Astrocyte of the spinal cord (primary cell): ENCODE results near the gene UPP1.

Experiments
- DNase-seq: peaks from one replicate; pipeline ENCODE4 v3.0.0; 2011; ENCODE audit warnings: low read depth, low spot score
- H3K4me3 ChIP-seq: 2 replicates; pipeline ENCODE4 v1.5.1; 2011; ENCODE audit warnings: low read depth, mild to moderate bottlenecking, low read length, moderate library complexity
- CTCF ChIP-seq: IDR thresholded peaks from 2 replicates; pipeline ENCODE4 v1.5.1; 2012; ENCODE audit warnings: low read depth, mild to moderate bottlenecking, low read length, inconsistent platforms
- in situ Hi-C: cut with HindIII; loops from 2 replicates; pipeline ENCODE4 v1.10.0; 2017; ENCODE audit warnings: low sequenced_read_pairs

The UPP1 gene

DNA sequence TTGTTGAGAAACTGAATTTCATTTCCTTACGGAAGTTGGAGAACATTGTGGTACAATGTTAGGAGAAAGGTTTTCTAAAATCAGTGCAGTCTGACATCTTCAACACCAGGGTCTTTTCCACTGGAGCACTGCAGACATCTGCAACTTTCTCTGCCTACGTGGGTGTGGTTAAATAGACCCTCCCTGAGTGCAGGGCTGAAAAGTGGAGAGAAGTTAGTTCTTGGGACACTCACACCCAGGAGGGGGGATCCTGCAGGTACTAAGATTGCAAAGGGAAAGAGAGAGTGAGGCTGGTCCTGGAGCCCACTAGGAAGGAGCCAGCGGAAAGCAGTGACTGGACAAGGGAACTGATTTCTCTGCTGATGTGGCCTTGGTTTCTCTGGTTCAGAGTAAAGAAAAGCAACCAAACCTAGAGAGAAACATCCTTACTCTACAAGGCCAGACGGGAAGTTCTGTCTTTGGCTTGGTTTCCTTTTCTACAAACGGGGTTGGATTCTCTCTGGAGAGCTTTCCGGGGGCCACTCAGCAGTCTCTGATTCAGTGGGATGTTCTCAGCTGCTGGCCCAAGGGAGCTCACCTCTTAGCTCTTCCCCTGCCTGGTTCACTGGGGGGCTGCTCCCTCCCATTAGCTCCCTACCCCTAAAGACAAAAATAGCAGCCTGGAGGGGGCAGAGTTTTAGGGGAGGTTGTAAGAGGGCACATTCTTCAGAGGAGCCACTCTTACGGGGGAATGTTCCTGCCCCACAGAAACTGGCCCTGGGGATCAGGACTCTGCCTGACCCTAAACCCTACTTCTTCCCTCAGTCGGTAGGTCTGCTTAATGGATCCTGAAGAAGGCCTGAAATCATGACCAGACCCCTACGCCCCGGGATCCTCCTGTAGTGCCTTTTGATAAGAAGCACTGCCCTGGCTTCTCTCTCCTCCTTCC, 2.7 kb downstream of the UPP1 start:
- H3K4me3 ChIP-seq = no peak overlapping the region

DNA sequence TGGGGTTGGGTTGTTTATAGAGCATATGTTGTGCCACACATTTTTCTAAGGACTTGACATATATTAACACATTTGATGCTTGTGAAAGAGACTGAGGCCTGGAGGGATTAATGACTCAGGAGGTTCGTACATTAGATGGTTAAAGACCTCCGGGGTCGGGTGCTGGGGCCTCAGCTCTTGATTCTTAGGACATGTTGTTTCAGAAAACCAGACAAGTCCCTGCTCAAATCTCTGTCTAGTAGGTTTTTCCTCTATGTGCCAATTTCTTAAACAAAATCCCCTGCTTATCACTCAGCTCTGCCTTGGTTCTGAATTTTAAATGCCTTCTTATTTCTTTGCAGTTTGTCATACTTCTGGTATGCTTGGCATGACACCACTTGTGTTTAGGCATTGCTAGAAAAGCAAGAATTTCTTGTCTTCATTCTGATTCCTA, 5.8 kb downstream of the UPP1 start:
- no peak overlapping the region for H3K4me3 ChIP-seq
- DNase-seq = peak; percentile 56
- no peak for TF ChIP-seq CTCF
- in situ Hi-C loops = no loop called here

More for the DNA sequence above, 2.7 kb downstream of the UPP1 start:
- no peak for TF ChIP-seq CTCF
- in situ Hi-C loops = no loop called here
- DNase-seq = no peak

DNA sequence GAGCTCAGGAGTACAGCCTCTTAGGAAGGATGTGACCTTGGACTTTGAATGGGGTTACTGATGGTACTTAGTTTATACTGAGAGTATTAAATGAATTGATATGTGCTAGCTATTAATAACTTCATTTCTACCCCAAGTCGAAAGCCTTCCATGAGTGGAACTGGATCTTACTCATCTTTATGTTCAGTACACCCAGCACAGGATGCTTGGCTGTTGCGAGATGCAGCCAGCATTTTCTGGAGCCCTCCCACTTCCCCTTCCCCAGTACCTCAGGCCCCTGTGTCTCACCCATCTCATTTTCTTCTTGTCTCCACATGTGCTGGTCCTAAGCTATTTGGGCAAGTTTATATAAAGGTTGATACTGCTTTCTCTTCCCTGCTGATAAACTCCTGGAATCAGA, 7.2 kb downstream of the UPP1 start:
- no peak for DNase-seq
- in situ Hi-C loops = no loop called here
- no peak overlapping the region for H3K4me3 ChIP-seq
- no peak for TF ChIP-seq CTCF

- no peak for TF ChIP-seq CTCF
- DNase-seq = no peak
- no peak overlapping the region for H3K4me3 ChIP-seq
- in situ Hi-C loops = no loop called here
Measured at GRCh38 chr7:48097521-48098231, 8.6 kb downstream of the UPP1 start.

DNA sequence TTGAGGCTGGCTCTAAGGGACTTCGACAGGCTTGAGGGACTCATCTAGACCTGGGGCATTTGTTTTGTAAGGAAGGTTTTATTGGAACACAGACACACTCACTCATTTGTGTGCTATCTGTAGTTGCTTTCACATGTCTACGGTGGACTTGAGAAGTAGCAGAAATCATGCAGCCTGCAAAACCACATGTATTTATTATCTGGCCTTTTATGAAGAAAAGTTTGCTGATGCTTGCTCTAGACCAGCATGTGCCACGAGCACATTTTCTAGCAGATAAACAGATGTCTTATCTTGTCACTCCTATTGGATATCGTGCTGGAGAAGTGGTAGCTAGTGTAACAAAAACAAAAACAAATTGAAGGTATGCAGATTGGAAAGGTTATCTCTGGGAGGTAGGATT, 9.8 kb downstream of the UPP1 start:
- no peak for DNase-seq
- in situ Hi-C loops = no loop called here
- TF ChIP-seq CTCF = no peak
- no peak overlapping the region for H3K4me3 ChIP-seq

GRCh38 chr7:48099781-48100180, 10.7 kb downstream of the UPP1 start:
- DNase-seq = no peak
- in situ Hi-C loops = no loop called here
- TF ChIP-seq CTCF = no peak
- H3K4me3 ChIP-seq = no peak overlapping the region
